DOHH2 (cell line): ENCODE measurements around the gene ST6GALNAC5.

Experiments used
- H3F3A ChIP-seq: fragments of 200-600 bp; sonication (generic), shearing (Covaris generic); 2 replicates; pipeline ENCODE4 v1.6.0; 2016; ENCODE audit warnings: antibody characterized with exemption, mild to moderate bottlenecking; ENCODE audit not compliant: control insufficient read depth, insufficient read depth
- H3K27ac ChIP-seq: fragments of 200-600 bp; sonication (generic); 2 replicates; pipeline ENCODE4 v1.5.1; 2014; ENCODE audit warnings: low read depth, mild to moderate bottlenecking, low read length, moderate library complexity
- H3K27me3 ChIP-seq: fragments of 200-600 bp; sonication (generic); 2 replicates; pipeline ENCODE4 v1.6.1; 2014; ENCODE audit warnings: mild to moderate bottlenecking, low read length, mixed read lengths; ENCODE audit not compliant: control insufficient read depth
- H3K36me3 ChIP-seq: fragments of 200-600 bp; sonication (generic); 2 replicates; pipeline ENCODE4 v1.6.1; 2014; ENCODE audit warnings: mild to moderate bottlenecking, low read length, moderate library complexity, mixed read lengths; ENCODE audit not compliant: control insufficient read depth
- H3K4me1 ChIP-seq: fragments of 200-600 bp; sonication (generic); 2 replicates; pipeline ENCODE4 v1.6.1; 2014; ENCODE audit warnings: mild to moderate bottlenecking, low read length, mixed read lengths; ENCODE audit not compliant: control insufficient read depth
- H3K4me2 ChIP-seq: fragments of 200-600 bp; sonication (generic); 2 replicates; pipeline ENCODE4 v1.6.0; 2014; ENCODE audit warnings: mild to moderate bottlenecking, low read length, moderate library complexity
- H3K4me3 ChIP-seq: fragments of 200-600 bp; sonication (generic); 2 replicates; pipeline ENCODE4 v1.5.1; 2014; ENCODE audit warnings: mild to moderate bottlenecking, low read length, mixed read lengths
- H3K79me2 ChIP-seq: fragments of 200-600 bp; sonication (generic); 2 replicates; pipeline ENCODE4 v1.6.1; 2014; ENCODE audit warnings: mild to moderate bottlenecking, low read length, mixed read lengths; ENCODE audit not compliant: control insufficient read depth
- H3K9me2 ChIP-seq: fragments of 200-600 bp; sonication (generic); replicated peaks from 2 replicates; pipeline ENCODE4 v1.6.1; 2014; ENCODE audit warnings: mild to moderate bottlenecking, low read length, mixed read lengths; ENCODE audit not compliant: control insufficient read depth
- H3K9me3 ChIP-seq: fragments of 200-600 bp; sonication (generic); 2 replicates; pipeline ENCODE4 v1.6.1; 2014; ENCODE audit warnings: antibody characterized with exemption, low read length, mixed read lengths; ENCODE audit not compliant: control insufficient read depth, insufficient read depth
- H4K20me1 ChIP-seq: fragments of 200-600 bp; sonication (generic); 2 replicates; pipeline ENCODE4 v1.6.0; 2014; ENCODE audit warnings: low read depth, mild to moderate bottlenecking, antibody characterized with exemption, low read length, moderate library complexity; ENCODE audit not compliant: control insufficient read depth, insufficient read depth
- CTCF ChIP-seq: fragments of 200-600 bp; sonication (generic); IDR thresholded peaks from one replicate; pipeline ENCODE4 v1.5.1; 2014; ENCODE audit warnings: antibody characterized with exemption, mild to moderate bottlenecking, low read depth, low read length; ENCODE audit not compliant: poor library complexity, severe bottlenecking
- EZH2phosphoT487 ChIP-seq: fragments of 200-600 bp; sonication (generic); IDR thresholded peaks from 2 replicates; pipeline ENCODE4 v1.6.1; 2017; ENCODE audit warnings: borderline replicate concordance, mild to moderate bottlenecking, antibody characterized with exemption, low read length, moderate library complexity, mixed read lengths

ST6GALNAC5 gene

GRCh38 chr1:76939817-76940216 is 72.5 kb downstream of the ST6GALNAC5 start:
- Histone ChIP-seq H3K9me3 (no peaks in the 10 kb centered on the region), H3K4me3 (no peak overlapping the region), H3K79me2 (no peaks in the 10 kb centered on the region), H4K20me1 (no peaks in the 10 kb centered on the region), H3F3A (no peaks in the 10 kb centered on the region), H3K4me1 (no peaks in the 10 kb centered on the region), H3K9me2 (no peaks in the 10 kb centered on the region), H3K27ac (no peak overlapping the region), H3K27me3 (0 out of 2 replicates have a peak, but pooled peaks cover 3% of the 10 kb centered on the region), H3K4me2 (no peak overlapping the region), H3K36me3 (no peaks in the 10 kb centered on the region)
- TF ChIP-seq EZH2phosphoT487: no peak
- TF ChIP-seq CTCF: no peak

- Histone ChIP-seq H3K27ac (no peak overlapping the region), H3K4me3 (no peak overlapping the region), H3K79me2 (no peaks in the 10 kb centered on the region), H3K27me3 (0 out of 2 replicates have a peak, but pooled peaks cover 3% of the 10 kb centered on the region), H3K4me1 (no peaks in the 10 kb centered on the region), H3K9me3 (no peaks in the 10 kb centered on the region), H3K36me3 (no peaks in the 10 kb centered on the region), H3K4me2 (no peak overlapping the region), H3K9me2 (no peaks in the 10 kb centered on the region), H3F3A (no peaks in the 10 kb centered on the region), H4K20me1 (no peaks in the 10 kb centered on the region)
- no peak for TF ChIP-seq CTCF
- no peak for TF ChIP-seq EZH2phosphoT487
These were observed 73.5 kb downstream of the ST6GALNAC5 start for GRCh38 chr1:76940571-76941335.

GRCh38 chr1:76942549-76942948 is 75.3 kb downstream of the ST6GALNAC5 start:
- Histone ChIP-seq H3K4me3 (no peak overlapping the region), H3K9me2 (no peaks in the 10 kb centered on the region), H3K9me3 (no peaks in the 10 kb centered on the region), H3K27ac (no peak overlapping the region), H3K79me2 (no peaks in the 10 kb centered on the region), H3K4me1 (no peaks in the 10 kb centered on the region), H3K4me2 (no peak overlapping the region), H3K27me3 (0 out of 2 replicates have a peak, but pooled peaks cover 3% of the 10 kb centered on the region), H4K20me1 (no peaks in the 10 kb centered on the region), H3K36me3 (no peaks in the 10 kb centered on the region), H3F3A (no peaks in the 10 kb centered on the region)
- TF ChIP-seq EZH2phosphoT487 (no peak), CTCF (no peak)
